Measurements from ENCODE around the gene FOXA2.

- no peak for TF ChIP-seq CTCF (IDR thresholded peaks at IDR 0.05)
- TF ChIP-seq POLR2A (IDR thresholded peaks at IDR 0.05): no peak
Observed at GRCh38 chr20:22576273-22576672, 8.1 kb downstream of the FOXA2 start.
